Mesenchymal stem cell (in vitro differentiated cells and primary cell): Measurements from ENCODE around the gene SYNPR.

Experiments used
- DNase-seq: peaks from one replicate; pipeline ENCODE4 v3.0.0-alpha.2; 2013
- H2AFZ ChIP-seq: one replicate; pipeline ENCODE4 v1.6.1; 2013; ENCODE audit warnings: low read depth, mild to moderate bottlenecking, control low read depth, inconsistent platforms, low read length, moderate library complexity
- H2AK5ac ChIP-seq: 2 replicates; pipeline ENCODE4 v1.6.1; 2013; ENCODE audit warnings: low read length, moderate library complexity, mild to moderate bottlenecking, inconsistent platforms; ENCODE audit not compliant: severe bottlenecking
- H2BK120ac ChIP-seq: one replicate; pipeline ENCODE4 v1.6.1; 2013; ENCODE audit warnings: low read depth, mild to moderate bottlenecking, inconsistent platforms, low read length, moderate library complexity
- H2BK12ac ChIP-seq, 2 experiments: one replicate each; pipeline ENCODE4 v1.6.1; 2013; ENCODE audit warnings: inconsistent platforms in 2 of 2, low read length in 2 of 2, mild to moderate bottlenecking in 2 of 2, moderate library complexity in 2 of 2, control low read depth in 1 of 2
- H2BK15ac ChIP-seq: one replicate; pipeline ENCODE4 v1.6.1; 2013; ENCODE audit warnings: mild to moderate bottlenecking, low read depth, inconsistent platforms; ENCODE audit not compliant: poor library complexity, severe bottlenecking
- H2BK5ac ChIP-seq: 2 replicates; pipeline ENCODE4 v1.6.1; 2013; ENCODE audit warnings: low read depth, mild to moderate bottlenecking, low read length, control low read depth, inconsistent platforms; ENCODE audit not compliant: poor library complexity, severe bottlenecking
- H3K14ac ChIP-seq, 2 experiments: one replicate each; pipeline ENCODE4 v1.6.1; 2013; ENCODE audit warnings: inconsistent platforms in 2 of 2, low read length in 2 of 2, control low read depth in 1 of 2, mild to moderate bottlenecking in 1 of 2, moderate library complexity in 1 of 2
- H3K18ac ChIP-seq, 2 experiments: one replicate each; pipeline ENCODE4 v1.6.1; 2013; ENCODE audit warnings: inconsistent platforms in 2 of 2, low read length in 2 of 2, control low read depth in 1 of 2, low read depth in 1 of 2, mild to moderate bottlenecking in 1 of 2
- H3K23ac ChIP-seq, 2 experiments: one replicate each; pipeline ENCODE4 v1.6.1; 2013; ENCODE audit warnings: inconsistent platforms in 2 of 2, low read length in 2 of 2, mild to moderate bottlenecking in 2 of 2, moderate library complexity in 2 of 2, control low read depth in 1 of 2
- H3K27ac ChIP-seq: 2 replicates; pipeline ENCODE4 v1.5.1; 2013; ENCODE audit warnings: mild to moderate bottlenecking, moderate library complexity, low read length, control low read depth, inconsistent platforms; ENCODE audit not compliant: poor library complexity, severe bottlenecking
- H3K27me3 ChIP-seq, 2 experiments: 2 replicates each; pipeline versions ENCODE4 v1.6.1 to v1.7.0; 2013; ENCODE audit warnings: low read length in 2 of 2, mild to moderate bottlenecking in 2 of 2, moderate library complexity in 2 of 2, control low read depth in 1 of 2, inconsistent platforms in 1 of 2; ENCODE audit not compliant: control insufficient read depth in 1 of 2, insufficient read depth in 1 of 2
- H3K36me3 ChIP-seq, 2 experiments: 2 replicates each; pipeline versions ENCODE4 v1.6.1 to v1.7.0; 2013; ENCODE audit warnings: low read length in 2 of 2, control low read depth in 1 of 2, inconsistent platforms in 1 of 2, low read depth in 1 of 2, mild to moderate bottlenecking in 1 of 2; ENCODE audit not compliant: insufficient read depth in 2 of 2, control insufficient read depth in 1 of 2
- H3K4ac ChIP-seq, 2 experiments: one replicate each; pipeline ENCODE4 v1.6.1; 2013; ENCODE audit warnings: inconsistent platforms in 2 of 2, low read length in 2 of 2, mild to moderate bottlenecking in 2 of 2, moderate library complexity in 2 of 2, control low read depth in 1 of 2, low read depth in 1 of 2
- H3K4me1 ChIP-seq: 2 replicates; pipeline ENCODE4 v1.6.1; 2013; ENCODE audit warnings: low read depth, low read length, control low read depth; ENCODE audit not compliant: control insufficient read depth, insufficient read depth
- H3K4me2 ChIP-seq: 2 replicates; pipeline ENCODE4 v1.6.1; 2013; ENCODE audit warnings: low read length, mild to moderate bottlenecking, inconsistent platforms; ENCODE audit not compliant: poor library complexity, severe bottlenecking
- H3K4me3 ChIP-seq, 2 experiments: 2 replicates each; pipeline versions ENCODE4 v1.5.1 to v1.7.0; 2013; ENCODE audit warnings: low read length in 2 of 2, mild to moderate bottlenecking in 2 of 2, control low read depth in 1 of 2, low read depth in 1 of 2; ENCODE audit not compliant: insufficient read depth in 1 of 2
- H3K79me1 ChIP-seq: replicated peaks from 2 replicates; pipeline ENCODE4 v1.6.1; 2013; ENCODE audit warnings: mild to moderate bottlenecking, control low read depth, low read length, inconsistent platforms; ENCODE audit not compliant: poor library complexity, severe bottlenecking
- H3K9ac ChIP-seq: 2 replicates; pipeline ENCODE4 v1.7.0; 2013; ENCODE audit warnings: mild to moderate bottlenecking, low read length, moderate library complexity
- H3K9me3 ChIP-seq: 2 replicates; pipeline ENCODE4 v1.7.0; 2013; ENCODE audit warnings: mild to moderate bottlenecking, low read length; ENCODE audit not compliant: control insufficient read depth
- H4K8ac ChIP-seq: one replicate; pipeline ENCODE4 v1.6.1; 2013; ENCODE audit warnings: inconsistent platforms, mild to moderate bottlenecking, low read length, moderate library complexity
- H4K91ac ChIP-seq: one replicate; pipeline ENCODE4 v1.6.1; 2013; ENCODE audit warnings: mild to moderate bottlenecking, low read length, inconsistent platforms
- WGBS: methylation state at CpG from one replicate; pipeline ENCODE4 v1.1.7; 2013; ENCODE audit warnings: mixed read lengths; 5-methylcytosine and 5-hydroxymethylcytosine counted together

Gene SYNPR

GRCh38 chr3:63383040-63383439 lies 104.9 kb downstream of the SYNPR start:
- Histone ChIP-seq H3K9me3 (no peaks in the 10 kb centered on the region), H4K91ac (no peak overlapping the region), H3K18ac (no peak overlapping the region), H3K36me3 (no peaks in the 10 kb centered on the region), H3K4me3 (no peak overlapping the region), H3K27ac (no peak overlapping the region), H2AK5ac (no peak overlapping the region), H3K9ac (no peak overlapping the region), H2BK120ac (no peak overlapping the region), H3K14ac (no peak overlapping the region), H3K4me2 (no peak overlapping the region), H3K79me1 (no peaks in the 10 kb centered on the region), H2BK12ac (no peak overlapping the region), H4K8ac (no peak overlapping the region), H2BK15ac (no peak overlapping the region), H3K23ac (no peak overlapping the region), H2BK5ac (no peak overlapping the region), H3K4ac (no peak overlapping the region), H3K27me3 (no peaks in the 10 kb centered on the region), H2AFZ (no peak overlapping the region), H3K4me1 (peaks cover 1% of the 10 kb centered on the region)
- no peak for DNase-seq
- WGBS = no CpG with 5 or more reads among the region's 2 CpGs

DNA sequence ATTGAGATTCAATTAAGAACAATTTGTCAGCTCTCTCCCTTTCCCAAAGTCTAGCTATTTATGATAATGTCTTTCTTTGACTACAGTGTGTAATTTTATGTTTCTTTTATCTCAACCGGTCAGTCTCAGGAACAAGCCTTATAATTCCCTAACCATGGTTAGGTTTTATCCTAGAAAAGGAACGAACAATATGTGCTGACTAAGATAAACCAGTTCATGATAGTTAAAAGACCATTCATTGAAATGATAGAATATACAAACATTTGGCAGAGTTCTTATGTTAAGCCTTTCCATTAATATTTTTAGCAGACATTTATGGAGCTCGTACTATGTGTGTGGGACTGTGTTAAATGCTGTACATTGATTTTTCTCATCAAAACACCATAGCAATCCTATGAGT lies 106.3 kb downstream of the SYNPR start:
- H3K4ac ChIP-seq = no peak overlapping the region
- H2BK15ac ChIP-seq = no peak overlapping the region
- no CpG with 5 or more reads among the region's 3 CpGs for WGBS
- no peaks in the 10 kb centered on the region for H3K9me3 ChIP-seq
- H3K27me3 ChIP-seq = no peaks in the 10 kb centered on the region
- no peak overlapping the region for H3K18ac ChIP-seq
- DNase-seq = no peak
- no peak overlapping the region for H2AFZ ChIP-seq
- no peak overlapping the region for H3K23ac ChIP-seq
- no peak overlapping the region for H2BK12ac ChIP-seq
- no peak overlapping the region for H3K4me3 ChIP-seq
- no peak overlapping the region for H2BK120ac ChIP-seq
- H3K9ac ChIP-seq = no peak overlapping the region
- H4K8ac ChIP-seq = no peak overlapping the region
- H3K4me1 ChIP-seq = peaks cover 1% of the 10 kb centered on the region
- H4K91ac ChIP-seq = no peak overlapping the region
- no peak overlapping the region for H3K14ac ChIP-seq
- no peak overlapping the region for H2AK5ac ChIP-seq
- H2BK5ac ChIP-seq = no peak overlapping the region
- no peaks in the 10 kb centered on the region for H3K79me1 ChIP-seq
- H3K4me2 ChIP-seq = no peak overlapping the region
- no peaks in the 10 kb centered on the region for H3K36me3 ChIP-seq
- H3K27ac ChIP-seq = no peak overlapping the region

GRCh38 chr3:63385629-63386028 lies 107.5 kb downstream of the SYNPR start:
- Histone ChIP-seq H3K9ac (no peak overlapping the region), H3K27ac (no peak overlapping the region), H3K4me2 (no peak overlapping the region), H3K18ac (no peak overlapping the region), H3K36me3 (no peaks in the 10 kb centered on the region), H3K27me3 (no peaks in the 10 kb centered on the region), H3K14ac (no peak overlapping the region), H2BK120ac (no peak overlapping the region), H2AFZ (no peak overlapping the region), H4K91ac (no peak overlapping the region), H3K4me1 (peaks cover 1% of the 10 kb centered on the region), H2BK15ac (no peak overlapping the region), H3K23ac (no peak overlapping the region), H3K4me3 (no peak overlapping the region), H4K8ac (no peak overlapping the region), H3K4ac (no peak overlapping the region), H2BK5ac (no peak overlapping the region), H3K9me3 (no peaks in the 10 kb centered on the region), H2AK5ac (no peak overlapping the region), H2BK12ac (no peak overlapping the region), H3K79me1 (no peaks in the 10 kb centered on the region)
- WGBS = 72% methylated on average over 3 of the region's 3 CpGs
- DNase-seq = no peak

- Histone ChIP-seq H2BK15ac (no peak overlapping the region), H3K79me1 (no peaks in the 10 kb centered on the region), H3K4me2 (no peak overlapping the region), H3K27ac (no peak overlapping the region), H3K18ac (no peak overlapping the region), H3K4me3 (no peak overlapping the region), H2BK5ac (no peak overlapping the region), H3K23ac (no peak overlapping the region), H3K27me3 (no peaks in the 10 kb centered on the region), H2BK12ac (no peak overlapping the region), H4K8ac (no peak overlapping the region), H4K91ac (no peak overlapping the region), H3K9ac (no peak overlapping the region), H3K4me1 (peaks cover 1% of the 10 kb centered on the region), H2AK5ac (no peak overlapping the region), H3K4ac (no peak overlapping the region), H3K14ac (no peak overlapping the region), H2BK120ac (no peak overlapping the region), H3K9me3 (no peaks in the 10 kb centered on the region), H3K36me3 (no peaks in the 10 kb centered on the region), H2AFZ (no peak overlapping the region)
- no peak for DNase-seq
- 50% methylated on average over 4 of the region's 4 CpGs for WGBS
Measured at GRCh38 chr3:63386568-63386967, 108.5 kb downstream of the SYNPR start.
